Measurements from ENCODE around the gene NR6A1. TPM values are rescaled to one million over a fixed set of nuclear protein-coding genes. Genes with fewer than 3 reads are reported as not detected.

Gene NR6A1
- total RNA-seq, 1 experiment from 2014 or later, result 0.77 TPM

- Histone ChIP-seq H3F3A (ENCODE audit: low read length, unreplicated experiment) (no peaks in the 10 kb centered on the region), H3K27ac (ENCODE audit: low read length) (no peak overlapping the region), H3K36me3 (ENCODE audit: low read depth, low read length) (no peaks in the 10 kb centered on the region), H3K4me2 (ENCODE audit: low read length) (no peak overlapping the region), H3K9me2 (replicated peaks; ENCODE audit: low read length) (no peaks in the 10 kb centered on the region), H3K9ac (ENCODE audit: low read length) (no peak overlapping the region), H3K4me1 (ENCODE audit: insufficient read depth, low read length) (no peaks in the 10 kb centered on the region), H3K4me3 (ENCODE audit: low read length) (no peak overlapping the region), H3K79me2 (ENCODE audit: low read length) (no peaks in the 10 kb centered on the region), H3K27me3 (ENCODE audit: low read length) (no peaks in the 10 kb centered on the region), H3K9me3 (ENCODE audit: low read length) (no peaks in the 10 kb centered on the region), H2AFZ (ENCODE audit: low read length) (no peak overlapping the region), H4K20me1 (ENCODE audit: low read length) (no peaks in the 10 kb centered on the region)
- ATAC-seq (no peak), DNase-seq (no peak)
- no TSS peak for BruUV-seq (replicated peaks)
- CTCF ChIA-PET, result no interaction called here
- POLR2A ChIA-PET (ENCODE audit: unreplicated experiment), result no interaction called here
- TF ChIP-seq EZH2phosphoT487 (IDR thresholded peaks at IDR 0.05; ENCODE audit: borderline replicate concordance, low read length) (no peak), CTCF (conservative IDR thresholded peaks at IDR 0.05; ENCODE audit: low read depth, low read length) (no peak), EZH2 (IDR thresholded peaks at IDR 0.05; ENCODE audit: low read length, unreplicated experiment) (no peak)
- intact Hi-C loops (cut with micrococcal nuclease), result no loop called here
These were observed 285.2 kb downstream of the NR6A1 start for GRCh38 chr9:124485936-124486335.

GRCh38 chr9:124485201-124485600, 285.9 kb downstream of the NR6A1 start:
- intact Hi-C loops (cut with micrococcal nuclease), result no loop called here
- Histone ChIP-seq H3K27ac (ENCODE audit: low read length) (no peak overlapping the region), H3K9me2 (replicated peaks; ENCODE audit: low read length) (no peaks in the 10 kb centered on the region), H4K20me1 (ENCODE audit: low read length) (no peaks in the 10 kb centered on the region), H2AFZ (ENCODE audit: low read length) (no peak overlapping the region), H3F3A (ENCODE audit: low read length, unreplicated experiment) (no peaks in the 10 kb centered on the region), H3K9me3 (ENCODE audit: low read length) (no peaks in the 10 kb centered on the region), H3K36me3 (ENCODE audit: low read depth, low read length) (no peaks in the 10 kb centered on the region), H3K9ac (ENCODE audit: low read length) (no peak overlapping the region), H3K4me1 (ENCODE audit: insufficient read depth, low read length) (no peaks in the 10 kb centered on the region), H3K4me2 (ENCODE audit: low read length) (no peak overlapping the region), H3K27me3 (ENCODE audit: low read length) (no peaks in the 10 kb centered on the region), H3K4me3 (ENCODE audit: low read length) (no peak overlapping the region), H3K79me2 (ENCODE audit: low read length) (no peaks in the 10 kb centered on the region)
- DNase-seq, result no peak
- BruUV-seq (replicated peaks), result no TSS peak
- CTCF ChIA-PET, result no interaction called here
- POLR2A ChIA-PET (ENCODE audit: unreplicated experiment), result no interaction called here
- TF ChIP-seq CTCF (conservative IDR thresholded peaks at IDR 0.05; ENCODE audit: low read depth, low read length) (no peak), EZH2phosphoT487 (IDR thresholded peaks at IDR 0.05; ENCODE audit: borderline replicate concordance, low read length) (no peak), EZH2 (IDR thresholded peaks at IDR 0.05; ENCODE audit: low read length, unreplicated experiment) (no peak)
- no peak for ATAC-seq

GRCh38 chr9:124483481-124483880, 287.6 kb downstream of the NR6A1 start:
- no TSS peak for BruUV-seq (replicated peaks)
- H3K9me2 ChIP-seq (replicated peaks; ENCODE audit: low read length), result no peaks in the 10 kb centered on the region
- H2AFZ ChIP-seq (ENCODE audit: low read length), result no peak overlapping the region
- no peak overlapping the region for H3K4me2 ChIP-seq (ENCODE audit: low read length)
- intact Hi-C loops (cut with micrococcal nuclease), result no loop called here
- H3K4me1 ChIP-seq (ENCODE audit: insufficient read depth, low read length), result no peaks in the 10 kb centered on the region
- ATAC-seq (no peak), DNase-seq (no peak)
- ChIA-PET CTCF (no interaction called here), POLR2A (ENCODE audit: unreplicated experiment) (no interaction called here)
- H3K36me3 ChIP-seq (ENCODE audit: low read depth, low read length), result no peaks in the 10 kb centered on the region
- no peaks in the 10 kb centered on the region for H3K9me3 ChIP-seq (ENCODE audit: low read length)
- H3K79me2 ChIP-seq (ENCODE audit: low read length), result no peaks in the 10 kb centered on the region
- no peak overlapping the region for H3K4me3 ChIP-seq (ENCODE audit: low read length)
- H4K20me1 ChIP-seq (ENCODE audit: low read length), result no peaks in the 10 kb centered on the region
- no peak overlapping the region for H3K9ac ChIP-seq (ENCODE audit: low read length)
- no peaks in the 10 kb centered on the region for H3K27me3 ChIP-seq (ENCODE audit: low read length)
- no peak overlapping the region for H3K27ac ChIP-seq (ENCODE audit: low read length)
- TF ChIP-seq EZH2 (IDR thresholded peaks at IDR 0.05; ENCODE audit: low read length, unreplicated experiment) (no peak), CTCF (conservative IDR thresholded peaks at IDR 0.05; ENCODE audit: low read depth, low read length) (no peak), EZH2phosphoT487 (IDR thresholded peaks at IDR 0.05; ENCODE audit: borderline replicate concordance, low read length) (no peak)
- H3F3A ChIP-seq (ENCODE audit: low read length, unreplicated experiment), result no peaks in the 10 kb centered on the region
